Eye (tissue), 1 donor: ENCODE measurements around the gene TAAR2.
A peak's percentile ranks its signal among the peaks of the same experiment; 100 is the strongest.
"Not testable (repeated sequence)": the region's sequence is repeated elsewhere in the genome, so short reads cannot be mapped to it uniquely, and the experiment has no call there.

Experiments used
- DNase-seq: peaks from one replicate; pipeline ENCODE4 v3.0.0-alpha.2; 2015

The TAAR2 gene, protein sequence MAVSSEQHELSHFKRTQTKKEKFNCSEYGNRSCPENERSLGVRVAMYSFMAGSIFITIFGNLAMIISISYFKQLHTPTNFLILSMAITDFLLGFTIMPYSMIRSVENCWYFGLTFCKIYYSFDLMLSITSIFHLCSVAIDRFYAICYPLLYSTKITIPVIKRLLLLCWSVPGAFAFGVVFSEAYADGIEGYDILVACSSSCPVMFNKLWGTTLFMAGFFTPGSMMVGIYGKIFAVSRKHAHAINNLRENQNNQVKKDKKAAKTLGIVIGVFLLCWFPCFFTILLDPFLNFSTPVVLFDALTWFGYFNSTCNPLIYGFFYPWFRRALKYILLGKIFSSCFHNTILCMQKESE

GRCh38 chr6:132624175-132624574 is at the start of gene TAAR2:
TAAR2 (minus strand) TSS chr6:132624275; CDS start chr6:132624275, 0 bp downstream.
- no peak for DNase-seq

DNA sequence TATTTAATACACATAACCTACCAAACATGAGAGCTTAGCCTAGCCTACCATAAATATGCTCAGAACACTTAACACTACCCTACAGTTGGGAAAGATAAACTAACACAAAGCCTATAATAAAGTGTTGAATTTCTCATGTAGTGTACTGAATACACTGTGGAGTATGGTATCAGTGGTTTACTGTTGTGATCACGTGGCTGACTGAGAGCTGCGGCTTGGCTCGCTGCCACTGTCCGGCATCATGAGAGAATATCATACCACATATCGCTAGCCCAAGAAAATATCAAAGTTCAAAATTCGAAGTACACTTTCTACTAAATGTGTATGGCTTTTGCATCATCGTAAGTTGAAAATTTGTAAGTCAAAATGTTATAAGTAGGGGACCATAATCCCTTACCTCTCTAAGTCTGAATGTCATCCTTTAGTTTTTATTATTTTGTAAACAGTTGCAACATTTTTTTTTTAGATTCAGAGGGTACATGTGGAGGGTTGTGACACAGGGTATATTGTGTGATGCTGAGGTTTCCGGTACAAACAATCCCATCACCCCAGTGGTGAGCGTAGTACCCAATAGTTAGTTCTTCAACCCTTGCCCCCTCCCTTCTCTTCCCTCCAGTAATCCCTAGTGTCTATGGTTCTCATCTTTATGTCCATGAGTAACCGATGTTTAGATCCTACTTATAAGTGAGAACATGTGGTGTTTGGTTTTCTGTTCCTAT is 49.5 kb upstream of the TAAR2 start:
- DNase-seq: no peak

DNA sequence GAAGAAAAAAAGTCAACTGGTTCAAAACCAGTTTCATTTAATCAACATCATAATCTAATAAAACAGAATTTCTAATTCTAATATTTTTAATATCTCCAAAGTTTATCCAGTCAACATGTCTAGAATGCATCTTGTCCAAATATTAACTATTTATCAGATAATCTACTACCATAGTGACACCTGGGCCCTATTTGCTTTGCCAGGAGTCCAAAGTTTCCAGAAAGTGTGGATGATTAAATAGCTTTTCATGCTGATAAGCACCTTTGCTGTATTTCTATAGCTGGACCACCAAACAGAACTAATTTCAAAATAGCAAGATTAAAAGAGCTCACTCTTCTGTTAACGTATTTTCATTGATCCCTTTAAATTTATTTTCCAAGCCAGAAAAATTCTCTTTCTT is 47.2 kb upstream of the TAAR2 start:
- DNase-seq: no peak

GRCh38 chr6:132669690-132670291 is 45.7 kb upstream of the TAAR2 start:
- DNase-seq: peak; percentile 53

DNA sequence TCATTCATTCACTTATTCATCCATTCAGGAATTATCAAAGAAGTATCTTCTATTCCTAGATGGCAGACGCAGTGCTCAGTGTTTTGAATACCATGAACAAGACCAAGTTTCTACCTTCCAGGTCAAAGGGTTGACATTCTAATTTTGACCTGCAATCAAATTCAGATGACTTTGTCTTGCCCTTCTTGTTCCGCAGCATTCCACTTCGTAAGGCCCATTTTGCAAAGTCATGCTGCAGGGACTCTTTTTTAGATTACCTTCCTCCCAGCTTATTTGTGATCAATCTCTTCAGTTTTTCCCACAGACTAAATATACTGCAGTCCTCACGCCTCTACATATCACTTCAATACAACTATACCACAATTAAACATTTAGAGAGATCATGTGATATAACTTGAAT is 42.0 kb upstream of the TAAR2 start:
- DNase-seq: no peak

DNA sequence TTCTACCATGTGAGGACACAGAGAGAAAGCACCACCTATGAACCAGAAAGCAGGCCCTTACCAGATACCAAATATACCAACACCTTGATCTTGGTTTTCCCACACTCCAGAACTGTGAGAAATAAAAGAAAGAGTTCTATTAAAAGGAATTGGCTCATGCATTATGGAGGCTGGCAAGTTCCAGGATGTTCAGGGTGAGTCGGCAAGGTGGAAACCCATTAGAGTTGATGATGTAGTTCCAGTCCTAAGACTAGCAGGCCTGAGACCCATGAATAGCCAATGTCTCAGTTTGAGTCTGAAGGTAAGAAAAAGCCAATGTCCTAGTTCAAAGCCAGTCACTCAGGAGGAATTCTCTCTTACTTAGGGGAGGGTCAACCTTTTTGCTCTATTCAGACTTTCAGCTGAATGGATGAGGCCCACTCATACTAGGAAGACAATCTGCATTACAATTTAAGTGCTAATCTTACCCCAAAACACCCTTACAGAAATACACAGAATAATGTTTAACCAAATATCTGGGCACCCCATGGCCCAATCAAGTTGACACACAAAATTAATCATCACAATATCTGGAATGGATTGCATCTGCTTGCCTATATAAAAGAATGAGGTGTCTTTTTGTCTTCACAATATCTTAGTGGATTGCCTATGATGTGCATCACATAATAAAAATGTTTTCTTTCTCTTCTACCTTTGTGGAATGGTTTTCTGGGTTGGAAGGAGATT is 40.4 kb upstream of the TAAR2 start:
- no peak for DNase-seq

DNA sequence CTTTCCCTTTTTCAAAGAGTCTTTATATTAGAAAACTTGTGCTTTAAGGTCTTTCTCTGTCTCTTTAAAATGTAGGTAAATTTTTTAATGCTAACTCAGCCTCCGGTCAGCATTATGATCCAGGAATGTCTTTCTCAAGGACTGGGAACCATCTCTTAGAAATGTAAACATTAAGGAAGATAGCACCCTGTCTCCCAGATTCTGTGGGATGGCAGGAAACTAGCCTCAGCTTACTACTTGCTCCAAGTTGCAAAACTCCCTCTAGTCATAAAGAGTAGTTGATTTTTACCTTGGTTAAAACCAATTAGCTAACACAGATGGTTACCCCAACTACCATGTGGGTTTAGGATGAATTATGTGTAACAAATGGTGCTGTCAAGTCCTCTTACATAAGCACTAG is 39.6 kb upstream of the TAAR2 start:
- DNase-seq: no peak

DNA sequence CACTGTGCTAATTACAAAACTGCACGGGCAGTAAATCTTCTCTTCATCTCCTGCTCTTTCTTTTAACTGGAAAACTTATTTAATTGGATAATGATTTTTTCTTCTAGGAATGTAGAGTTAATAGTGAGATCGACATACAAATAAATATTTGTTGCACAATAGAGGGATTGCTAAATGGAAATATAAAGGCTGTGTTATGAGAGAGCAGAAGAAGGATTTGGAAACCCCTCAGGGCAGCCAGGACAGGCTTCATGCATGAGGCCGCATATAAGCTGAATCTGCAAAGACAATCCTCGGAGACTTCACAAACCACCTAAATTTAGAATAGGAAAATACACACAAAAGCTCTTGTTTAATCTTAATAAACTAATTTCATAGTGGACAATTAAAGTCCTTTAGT is 37.8 kb upstream of the TAAR2 start:
- no peak for DNase-seq

DNA sequence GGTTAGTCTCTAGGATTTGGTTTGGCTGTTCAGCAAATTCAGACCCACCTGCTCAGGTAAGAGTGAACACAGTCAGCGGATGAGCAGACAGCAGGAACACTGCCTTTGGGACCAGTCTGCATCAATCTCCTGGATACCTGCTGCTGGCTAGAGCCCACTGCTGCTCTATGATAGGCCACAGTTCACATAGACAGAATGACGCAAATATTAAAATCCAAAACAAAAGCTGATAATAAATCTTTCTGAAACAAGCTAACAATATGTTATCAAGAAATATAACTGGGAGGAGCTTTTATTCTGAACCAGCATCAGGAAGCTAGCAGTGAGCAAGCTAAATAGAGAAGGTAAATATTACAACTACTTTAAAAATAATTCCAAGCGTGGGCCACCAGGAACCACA is 35.0 kb upstream of the TAAR2 start, which contains the start of gene TAAR1:
Gene TAAR1 (minus strand): TSS at position 101 of the 400 bp plus-strand sequence. CDS start 13,179 bp downstream, outside the sequence.
- DNase-seq: no peak

DNA sequence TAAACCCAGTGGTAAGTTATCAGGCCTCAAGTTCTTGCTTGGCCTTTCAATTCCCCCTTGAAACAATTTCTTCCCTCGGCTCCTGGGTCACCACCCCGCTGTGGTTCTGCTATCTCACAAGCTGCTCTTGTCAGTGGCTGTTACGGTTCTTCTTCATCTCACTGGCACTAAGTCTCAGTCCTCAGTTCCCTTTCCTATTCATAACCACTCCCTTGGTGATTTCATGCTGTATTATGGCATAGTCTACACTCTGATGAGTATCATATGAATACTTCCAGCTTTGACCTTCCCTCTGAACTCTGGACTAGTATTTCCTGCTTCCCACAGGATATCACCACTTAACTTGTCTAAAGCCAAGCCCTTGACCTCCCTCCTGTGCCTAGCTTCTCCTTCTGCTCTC is 27.0 kb upstream of the TAAR2 start:
- DNase-seq: no peak

DNA sequence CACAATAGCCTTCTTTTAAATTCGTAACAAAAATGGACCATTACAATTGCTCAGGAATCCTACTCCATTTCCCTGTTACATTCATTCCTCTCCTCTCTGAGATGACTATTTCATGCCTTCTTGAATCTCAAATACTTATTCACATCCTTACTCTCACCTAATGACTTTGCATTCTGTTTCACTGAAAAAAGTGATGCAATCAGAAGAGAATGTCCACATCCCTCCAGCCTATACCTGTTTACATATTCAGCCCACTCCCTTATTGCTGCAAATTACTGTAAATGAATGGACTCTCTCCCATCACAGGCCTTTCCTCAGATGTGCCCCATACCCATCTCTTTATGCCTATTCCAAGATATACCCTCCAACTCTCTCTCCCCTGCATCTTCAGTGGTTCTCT is 26.4 kb upstream of the TAAR2 start:
- DNase-seq: no peak

- DNase-seq: no peak
Observed at GRCh38 chr6:132648828-132649227, 24.8 kb upstream of the TAAR2 start.

DNA sequence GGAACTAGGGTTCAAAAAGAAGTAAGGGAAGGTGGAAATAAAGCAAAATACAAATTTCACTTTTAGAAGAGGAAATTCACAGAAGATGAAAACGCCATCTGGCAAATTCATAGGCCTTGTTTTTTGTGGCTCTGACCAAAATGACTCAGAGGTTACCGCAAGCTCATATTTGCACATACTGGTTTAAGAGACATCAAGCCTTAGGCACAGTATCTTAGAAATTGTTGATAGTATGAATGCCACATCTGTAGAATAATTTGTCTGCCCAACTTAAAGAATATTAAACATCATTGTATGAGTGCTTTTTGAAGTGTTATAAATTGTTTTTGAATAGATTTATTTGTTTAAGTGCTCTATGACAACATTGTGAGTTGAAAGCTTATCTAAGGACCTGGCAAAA is 24.3 kb upstream of the TAAR2 start:
- DNase-seq: no peak

GRCh38 chr6:132643547-132643946 is 19.5 kb upstream of the TAAR2 start:
- DNase-seq: no peak

- not testable (repeated sequence) for DNase-seq
Observed at GRCh38 chr6:132637135-132637534, 13.1 kb upstream of the TAAR2 start.

DNA sequence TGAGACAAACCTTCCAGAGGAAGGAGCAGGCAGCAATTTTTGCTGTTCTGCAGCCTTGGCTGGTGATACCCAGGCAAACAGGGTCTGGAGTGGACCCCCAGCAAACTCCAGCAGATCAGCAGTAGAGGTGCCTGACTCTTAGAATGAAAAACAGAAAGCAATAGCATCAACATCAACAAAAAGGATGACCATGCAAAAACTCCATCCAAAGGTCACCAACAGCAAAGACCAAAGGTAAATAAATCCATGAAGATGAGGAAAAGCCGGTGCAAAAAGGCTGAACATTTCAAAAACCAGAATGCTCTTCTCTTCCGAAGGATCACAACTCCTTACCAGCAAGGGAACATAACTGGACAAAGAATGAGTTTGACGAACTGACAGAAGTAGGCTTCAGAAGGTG is 11.8 kb upstream of the TAAR2 start:
- not testable (repeated sequence) for DNase-seq

GRCh38 chr6:132635288-132635687 is 11.2 kb upstream of the TAAR2 start:
- DNase-seq: not testable (repeated sequence)

GRCh38 chr6:132634796-132635195 is 10.7 kb upstream of the TAAR2 start:
- no peak for DNase-seq

DNA sequence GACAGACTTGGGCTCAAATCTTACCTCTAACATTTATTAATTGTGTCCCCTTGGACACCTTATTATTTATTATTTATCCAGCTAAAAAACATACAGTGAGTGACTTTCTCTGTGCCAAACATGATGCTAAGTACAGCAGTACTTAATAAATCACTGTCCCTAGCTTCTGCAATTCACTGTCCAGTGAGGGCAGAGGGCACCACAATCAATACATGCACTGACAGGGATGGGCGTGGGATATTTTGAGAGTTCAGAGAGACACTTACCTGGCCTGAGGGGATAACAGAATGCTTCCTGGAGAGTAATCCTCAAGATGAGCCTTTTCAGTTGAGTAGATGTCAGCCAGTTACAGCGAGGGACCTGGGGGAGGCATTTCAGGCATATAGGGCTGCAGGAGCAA is 9.3 kb upstream of the TAAR2 start:
- DNase-seq: no peak

DNA sequence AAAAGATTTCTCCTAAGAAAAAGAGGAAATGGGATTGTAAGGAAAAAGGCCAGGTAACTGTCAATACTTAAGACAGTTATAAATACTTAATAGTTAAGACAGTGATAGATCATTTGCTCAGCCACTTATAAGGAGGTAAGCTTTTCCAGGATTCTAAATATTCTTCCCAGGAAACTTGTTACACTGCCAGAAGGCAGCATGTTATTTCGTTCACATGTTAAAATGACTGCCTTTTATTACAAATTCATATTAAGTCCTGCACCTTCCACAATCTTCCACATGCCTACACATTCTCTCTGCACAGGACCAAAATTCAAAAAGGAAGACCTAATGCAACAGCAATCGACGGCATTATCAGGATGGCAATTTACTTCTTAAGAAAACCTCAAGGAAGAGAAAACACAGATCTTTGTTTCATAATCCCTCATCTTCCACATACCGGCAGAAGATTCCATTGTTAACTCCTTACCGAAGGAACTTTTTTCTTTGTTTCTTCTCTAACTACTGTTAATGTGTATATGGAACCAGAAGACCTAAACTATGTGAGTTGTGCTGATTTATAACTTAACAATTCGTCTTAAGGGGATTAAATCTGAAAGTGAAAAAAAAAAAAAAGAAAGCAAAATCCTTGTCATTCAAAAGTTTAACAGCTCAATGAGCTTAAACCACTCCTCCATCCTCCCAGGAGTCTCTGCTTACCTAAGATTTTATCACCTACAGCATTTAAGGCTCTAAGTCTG is 799 bp downstream of the TAAR2 start:
- DNase-seq: no peak

DNA sequence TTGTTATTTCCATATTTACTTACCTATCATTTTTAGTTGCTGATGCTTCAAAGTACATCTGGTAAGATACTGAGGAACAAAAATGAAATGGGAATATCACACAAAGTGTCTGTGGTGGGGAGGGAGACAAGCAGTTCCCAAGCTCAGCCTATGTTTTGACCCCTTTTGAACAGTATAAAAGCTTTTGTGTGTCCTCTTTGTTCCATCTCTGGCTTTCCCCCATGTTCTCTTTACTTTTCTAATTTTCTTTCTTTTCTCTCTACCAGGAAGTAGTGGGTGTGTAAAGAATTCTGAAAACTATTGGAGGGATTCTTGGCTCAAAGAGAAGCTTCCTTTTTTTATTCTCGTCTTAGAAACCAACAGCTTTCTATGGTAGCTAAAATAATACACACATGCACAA is 7.4 kb downstream of the TAAR2 start:
- no peak for DNase-seq

DNA sequence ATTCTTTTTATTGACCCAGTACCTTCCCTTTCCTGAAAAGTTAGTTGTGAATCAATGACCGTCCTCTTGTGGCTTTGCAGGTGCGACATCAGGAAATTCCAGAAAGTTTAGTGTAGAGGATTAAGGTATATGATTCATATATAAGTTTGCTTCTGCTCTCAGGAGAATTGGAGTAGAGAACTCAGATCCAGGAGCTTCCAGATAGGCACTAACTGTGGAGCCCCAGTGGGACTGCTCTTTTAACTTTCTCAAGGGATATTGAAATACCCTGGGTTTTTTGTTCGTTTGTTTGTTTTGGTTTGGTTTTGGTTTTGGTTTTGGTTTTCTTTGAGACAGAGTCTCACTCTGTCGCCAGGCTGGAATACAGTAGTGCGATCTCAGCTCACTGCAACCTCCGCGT is 9.5 kb downstream of the TAAR2 start:
- DNase-seq: no peak
